HG02970 (cell line): Measurements from ENCODE around the gene SPON1.
"Not testable (repeated sequence)": the region's sequence is repeated elsewhere in the genome, so short reads cannot be mapped to it uniquely, and the experiment has no call there.

ENCODE experiments used
- ATAC-seq: cut with Tn5 transposase; IDR thresholded peaks from one replicate; pipeline ENCODE4 v1.9.1; 2021; ENCODE audit warnings: mild to moderate bottlenecking, moderate library complexity, moderate number of reproducible peaks; ENCODE audit not compliant: unreplicated experiment, low FRiP score

The SPON1 gene

GRCh38 chr11:13962562-13963168, at the start of gene SPON1:
SPON1 (plus strand) TSS chr11:13962723; CDS start chr11:13962905, 182 bp downstream.
- ATAC-seq = no peak

GRCh38 chr11:13917264-13917663, 45.3 kb upstream of the SPON1 start:
- ATAC-seq = no peak

DNA sequence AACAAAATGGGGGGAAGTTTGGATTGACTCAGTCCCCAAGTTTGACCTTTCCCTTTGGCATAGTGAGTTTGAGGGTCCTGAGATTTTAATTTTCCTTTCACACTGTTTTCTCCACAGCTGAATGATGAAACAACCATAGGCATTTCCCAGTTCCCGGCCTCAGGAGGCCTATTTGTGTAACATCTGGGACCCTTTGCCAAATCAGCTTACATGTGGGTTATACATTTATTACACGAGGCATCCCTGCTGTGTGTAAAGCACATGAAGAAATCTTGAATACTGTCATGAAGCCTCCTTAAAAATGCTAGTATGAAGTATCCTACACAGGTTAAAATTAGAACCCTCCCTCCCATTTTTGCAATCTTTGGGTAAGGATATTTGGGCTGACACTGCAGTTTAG, 44.6 kb upstream of the SPON1 start:
- ATAC-seq = no peak

GRCh38 chr11:13920756-13921155, 41.8 kb upstream of the SPON1 start:
- no peak for ATAC-seq

DNA sequence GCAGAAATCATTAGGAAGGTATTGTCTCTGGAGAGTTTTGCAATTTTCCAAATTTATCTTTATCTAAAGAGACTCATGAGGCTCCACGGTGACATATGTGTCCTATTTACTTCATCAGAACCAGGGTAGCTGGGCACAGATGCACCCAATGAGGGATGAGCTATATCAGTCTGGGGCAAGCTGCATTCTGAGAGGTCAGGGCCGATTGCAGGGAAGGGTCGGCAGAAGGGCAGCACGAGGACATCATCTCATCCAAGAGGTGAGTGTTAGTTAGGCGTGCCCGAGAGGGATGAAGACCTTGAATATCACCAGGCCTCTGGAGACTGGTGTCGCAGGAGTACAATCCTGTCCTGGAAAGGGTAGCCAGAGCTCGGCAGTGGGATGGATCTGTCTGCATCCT, 41.0 kb upstream of the SPON1 start:
- no peak for ATAC-seq

GRCh38 chr11:13923182-13923581, 39.3 kb upstream of the SPON1 start:
- ATAC-seq = no peak

DNA sequence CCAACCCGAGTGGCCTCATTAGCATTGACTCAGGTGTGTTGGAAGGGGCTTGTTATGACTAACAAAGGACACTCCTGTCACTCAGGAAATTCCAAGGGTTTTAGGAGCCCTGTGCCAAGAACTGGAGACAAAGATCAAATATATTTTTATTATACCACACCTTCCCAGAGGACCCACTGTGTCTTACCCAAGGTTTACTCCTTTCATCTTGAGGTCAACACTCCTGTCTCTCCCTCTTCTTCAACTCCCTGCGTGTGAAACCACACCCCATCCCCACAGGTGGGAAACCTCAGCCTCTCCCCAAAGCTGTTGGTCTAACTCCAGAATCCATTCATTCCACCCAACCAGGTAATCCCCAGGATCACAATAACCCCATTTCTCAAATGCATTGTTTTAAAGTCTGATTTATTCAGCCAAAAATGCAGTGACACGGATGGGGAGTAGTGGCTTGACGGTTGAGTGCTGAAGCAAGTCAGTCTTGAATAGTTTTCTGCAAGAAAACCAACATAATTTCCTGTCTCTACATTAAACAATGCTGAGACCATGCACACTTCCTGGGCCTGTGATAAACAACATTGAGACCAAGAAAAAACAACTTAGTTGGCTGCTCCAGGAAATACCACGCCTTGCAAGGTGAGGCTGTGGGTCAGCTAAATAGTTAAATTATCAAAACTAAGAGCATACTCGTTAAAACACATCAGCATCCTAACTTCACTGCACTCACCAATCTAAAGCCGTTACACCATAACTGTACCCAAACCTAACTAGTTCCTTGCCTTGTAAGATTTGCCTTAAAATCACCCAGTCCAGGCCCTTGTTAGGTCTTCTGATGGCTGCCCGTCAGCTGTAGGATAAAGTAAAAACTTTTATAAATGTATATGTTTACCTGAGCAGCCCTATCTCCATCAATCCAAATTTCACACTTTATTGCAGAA, 38.5 kb upstream of the SPON1 start:
- no peak for ATAC-seq

- ATAC-seq = no peak
These were observed 37.7 kb upstream of the SPON1 start for GRCh38 chr11:13924801-13925327.

GRCh38 chr11:13926366-13926765, 36.2 kb upstream of the SPON1 start:
- ATAC-seq = not testable (repeated sequence)

- no peak for ATAC-seq
These were observed 35.5 kb upstream of the SPON1 start for GRCh38 chr11:13926981-13927380.

- ATAC-seq = no peak
These were observed 35.0 kb upstream of the SPON1 start for GRCh38 chr11:13927481-13927880.

DNA sequence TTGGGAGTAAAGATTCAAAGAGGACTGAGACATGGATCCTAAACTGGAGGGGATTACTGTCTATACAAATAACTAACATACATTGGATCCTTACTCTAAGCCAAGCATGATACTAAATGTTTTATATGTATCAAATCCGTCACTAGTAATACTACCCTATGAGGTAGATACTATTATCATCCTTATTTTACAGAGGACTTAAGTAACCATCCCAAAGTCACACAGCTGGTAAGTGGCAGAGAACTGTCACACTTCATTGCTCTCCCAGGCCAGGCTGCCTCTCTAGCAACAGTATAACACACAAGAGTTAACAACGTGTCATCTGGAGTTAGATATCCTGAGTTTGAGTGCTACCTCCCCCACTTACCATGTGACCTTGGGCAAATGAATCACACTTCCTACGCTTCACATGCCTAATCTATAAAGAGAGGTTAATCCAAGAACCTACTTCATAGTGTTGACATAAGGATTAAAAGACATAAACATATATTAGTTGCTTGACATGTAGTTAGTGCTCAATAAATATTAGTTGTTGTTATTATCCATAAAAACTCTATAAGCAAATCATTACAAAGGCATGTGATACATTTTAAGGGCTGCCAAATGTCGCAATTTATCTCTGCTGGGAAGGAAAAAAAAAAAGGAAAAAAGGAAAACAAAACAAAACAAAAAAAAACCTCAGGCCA, 33.8 kb upstream of the SPON1 start:
- no peak for ATAC-seq

GRCh38 chr11:13929395-13929891, 33.1 kb upstream of the SPON1 start:
- no peak for ATAC-seq

- no peak for ATAC-seq
These were observed 31.2 kb upstream of the SPON1 start for GRCh38 chr11:13931356-13931755.

DNA sequence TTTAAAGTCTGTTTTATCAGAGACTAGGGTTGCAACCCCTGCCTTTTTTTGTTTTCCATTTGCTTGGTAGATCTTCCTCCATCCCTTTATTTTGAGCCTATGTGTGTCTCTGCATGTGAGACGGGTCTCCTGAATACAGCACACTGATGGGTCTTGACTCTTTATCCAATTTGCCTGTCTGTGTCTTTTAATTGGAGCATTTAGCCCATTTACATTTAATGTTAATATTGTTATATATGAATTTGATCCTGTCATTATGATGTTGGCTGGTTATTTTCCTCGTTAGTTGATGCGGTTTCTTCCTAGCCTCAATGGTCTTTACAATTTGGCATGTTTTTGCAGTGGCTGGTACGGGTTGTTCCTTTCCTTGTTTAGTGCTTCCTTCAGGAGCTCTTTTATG, 25.4 kb upstream of the SPON1 start:
- ATAC-seq = not testable (repeated sequence)

DNA sequence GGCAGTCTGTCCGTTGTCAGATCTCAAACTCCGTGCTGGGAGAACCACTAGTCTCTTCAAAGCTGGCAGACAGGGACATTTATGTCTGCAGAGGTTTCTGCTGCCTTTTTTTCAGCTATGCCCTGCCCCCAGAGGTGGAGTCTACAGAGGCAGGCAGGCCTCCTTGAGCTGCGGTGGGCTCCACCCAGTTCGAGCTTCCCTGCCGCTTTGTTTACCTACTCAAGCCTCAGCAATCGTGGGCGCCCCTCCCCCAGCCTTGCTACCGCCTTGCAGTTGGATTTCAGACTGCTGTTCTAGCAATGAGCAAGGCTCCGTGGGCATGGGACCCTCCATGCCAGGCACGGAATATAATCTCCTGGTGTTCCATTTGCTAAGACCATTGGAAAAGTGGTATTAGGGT, 23.7 kb upstream of the SPON1 start:
- ATAC-seq = not testable (repeated sequence)

GRCh38 chr11:13939961-13940906, 22.3 kb upstream of the SPON1 start:
- ATAC-seq = no peak

DNA sequence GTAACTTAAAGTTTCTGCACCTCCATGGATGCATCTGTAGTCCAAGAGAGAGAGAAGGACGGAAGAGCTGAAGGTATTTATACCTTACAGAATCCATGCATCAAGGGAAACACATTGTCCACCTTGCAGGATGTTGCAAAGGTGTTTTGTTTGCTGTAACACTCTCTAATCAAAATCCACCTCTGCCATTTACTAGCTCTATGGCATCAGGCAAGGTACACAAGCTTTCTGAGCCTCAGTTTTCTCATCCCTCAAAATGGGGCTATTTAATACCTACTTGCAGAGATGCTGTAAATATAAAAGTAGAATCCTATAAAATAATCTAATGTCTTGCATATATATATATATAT, 21.6 kb upstream of the SPON1 start:
- no peak for ATAC-seq

DNA sequence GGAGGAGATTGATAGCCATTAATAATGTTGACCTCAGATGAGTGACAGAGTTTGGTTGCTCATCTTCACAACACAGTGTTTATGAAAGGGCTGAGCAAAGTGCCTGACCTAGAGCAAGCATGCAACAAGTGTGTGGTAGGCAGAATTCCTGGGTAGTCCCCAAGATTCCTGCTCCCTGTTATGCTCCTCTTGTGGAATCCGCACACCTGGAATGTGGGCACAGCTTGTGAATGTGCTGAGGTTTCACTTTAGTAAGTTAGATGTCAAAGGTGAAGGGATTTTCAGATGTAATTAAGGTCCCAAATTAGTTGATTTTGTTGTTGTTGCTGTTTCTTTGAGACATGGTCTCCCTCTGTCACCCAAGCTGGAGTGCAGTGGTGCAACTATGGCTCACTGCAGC, 20.7 kb upstream of the SPON1 start:
- ATAC-seq = no peak

DNA sequence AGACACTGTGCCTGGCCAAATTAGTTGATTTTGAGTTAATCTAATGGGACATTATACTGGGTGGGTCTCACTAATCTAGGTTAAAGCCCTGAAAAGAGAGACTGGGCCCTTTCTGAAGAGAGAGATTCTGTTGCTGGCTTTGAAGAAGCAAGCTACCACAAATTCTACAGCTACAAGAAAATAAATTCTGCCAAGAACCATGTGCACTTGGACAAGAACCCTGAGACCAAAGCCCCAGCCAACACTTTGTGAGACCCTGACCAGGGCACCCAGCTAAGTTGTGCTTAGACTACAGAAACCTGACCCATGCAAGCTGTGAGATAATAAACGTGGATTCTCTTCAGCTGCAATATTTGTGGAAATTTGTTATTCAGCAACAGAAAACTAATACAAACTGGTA, 20.1 kb upstream of the SPON1 start:
- no peak for ATAC-seq
